IMR-90 (cell line): ENCODE data around the gene CD1C. TPM values are rescaled to one million over a fixed set of nuclear protein-coding genes. Genes with fewer than 3 reads are reported as not detected.

Source experiments
- ATAC-seq: fragments of 200-7000 bp; cut with Tn5 transposase; 2 replicates; pipeline ENCODE4 v1.9.1; 2020; ENCODE audit warnings: low read depth, mild to moderate bottlenecking, moderate library complexity
- BruUV-seq: library from RNA; stranded (reverse); fragments of 400-500 nt; replicated peaks from 2 replicates; lab custom pipeline; 2021; lab: Mats Ljungman, UMichigan
- CTCF ChIA-PET: fragments of 300-600 bp; formaldehyde crosslinking; extraction: SDS; loops from one replicate; lab custom pipeline; 2021; ENCODE audit warnings: antibody characterized with exemption; lab: Yijun Ruan, JAX
- POLR2A ChIA-PET: fragments of 300-600 bp; sonication (Branson Sonifier 250); formaldehyde crosslinking; loops from one replicate; lab custom pipeline; 2022; ENCODE audit warnings: antibody characterized with exemption; ENCODE audit not compliant: unreplicated experiment; lab: Charles Lee
- DNase-seq: peaks from one replicate; pipeline ENCODE4 v3.0.0; 2013
- H2AFZ ChIP-seq: replicated peaks from 2 replicates; pipeline ENCODE3; 2013; ENCODE audit warnings: low read length, mild to moderate bottlenecking; ENCODE audit not compliant: poor library complexity
- H2AK5ac ChIP-seq: 2 replicates; pipeline ENCODE4 v1.6.1; 2013; ENCODE audit warnings: low read depth, low read length, inconsistent platforms
- H2AK9ac ChIP-seq: replicated peaks from 2 replicates; pipeline ENCODE3; 2013; ENCODE audit warnings: mild to moderate bottlenecking, low read depth, low read length, moderate library complexity; ENCODE audit not compliant: poor library complexity
- H2BK120ac ChIP-seq: 2 replicates; pipeline ENCODE4 v1.6.1; 2013; ENCODE audit warnings: low read depth, low read length, inconsistent platforms
- H2BK15ac ChIP-seq: 3 replicates; pipeline ENCODE4 v1.6.1; 2013; ENCODE audit warnings: low read depth, low read length, inconsistent platforms
- H2BK20ac ChIP-seq: 2 replicates; pipeline ENCODE4 v1.6.1; 2013; ENCODE audit warnings: low read depth, mild to moderate bottlenecking, inconsistent platforms, low read length, moderate library complexity
- H2BK5ac ChIP-seq: 2 replicates; pipeline ENCODE4 v1.6.1; 2013; ENCODE audit warnings: mild to moderate bottlenecking, low read depth, low read length, inconsistent platforms; ENCODE audit not compliant: poor library complexity, severe bottlenecking
- H3K14ac ChIP-seq: replicated peaks from 2 replicates; pipeline ENCODE4 v1.6.1; 2013; ENCODE audit warnings: low read depth, low read length, inconsistent platforms
- H3K18ac ChIP-seq: 2 replicates; pipeline ENCODE4 v1.6.1; 2013; ENCODE audit warnings: low read depth, low read length, control low read depth
- H3K23ac ChIP-seq: 2 replicates; pipeline ENCODE4 v1.6.1; 2013; ENCODE audit warnings: low read depth, low read length, inconsistent platforms
- H3K27ac ChIP-seq: 2 replicates; pipeline ENCODE4 v1.5.1; 2013; ENCODE audit warnings: mild to moderate bottlenecking, control low read depth, low read length; ENCODE audit not compliant: insufficient read depth
- H3K27me3 ChIP-seq: 2 replicates; pipeline ENCODE4 v1.6.1; 2013; ENCODE audit warnings: low read length; ENCODE audit not compliant: control insufficient read depth, insufficient read depth
- H3K36me3 ChIP-seq: 2 replicates; pipeline ENCODE4 v1.6.1; 2013; ENCODE audit warnings: low read length, mixed read lengths; ENCODE audit not compliant: control insufficient read depth, insufficient read depth
- H3K4ac ChIP-seq: 2 replicates; pipeline ENCODE4 v1.6.1; 2013; ENCODE audit warnings: low read depth, low read length, inconsistent platforms
- H3K4me1 ChIP-seq: 2 replicates; pipeline ENCODE4 v1.6.1; 2013; ENCODE audit warnings: low read length, mixed read lengths; ENCODE audit not compliant: control insufficient read depth, insufficient read depth
- H3K4me2 ChIP-seq: 2 replicates; pipeline ENCODE4 v1.6.1; 2013; ENCODE audit warnings: low read depth, mild to moderate bottlenecking, control low read depth, low read length, moderate library complexity
- H3K4me3 ChIP-seq: 2 replicates; pipeline ENCODE4 v1.5.1; 2013; ENCODE audit warnings: low read depth, mild to moderate bottlenecking, control low read depth, low read length, moderate library complexity; ENCODE audit not compliant: insufficient read depth
- H3K56ac ChIP-seq: 2 replicates; pipeline ENCODE4 v1.6.1; 2013; ENCODE audit warnings: low read length, inconsistent platforms; ENCODE audit not compliant: insufficient read depth; ENCODE audit errors: extremely low read depth
- H3K79me1 ChIP-seq, 2 experiments: 2 replicates each; pipeline ENCODE4 v1.6.1; 2013; ENCODE audit warnings: low read length in 2 of 2, inconsistent platforms in 1 of 2, low read depth in 1 of 2
- H3K9ac ChIP-seq: 2 replicates; pipeline ENCODE4 v1.6.1; 2013; ENCODE audit warnings: low read depth, low read length, control low read depth
- H3K9me1 ChIP-seq: 2 replicates; pipeline ENCODE4 v1.6.1; 2013; ENCODE audit warnings: low read length, inconsistent platforms; ENCODE audit not compliant: insufficient read depth
- H3K9me3 ChIP-seq: 2 replicates; pipeline ENCODE4 v1.6.1; 2013; ENCODE audit warnings: low read length; ENCODE audit not compliant: control insufficient read depth, insufficient read depth
- H4K20me1 ChIP-seq: 2 replicates; pipeline ENCODE4 v1.6.1; 2013; ENCODE audit warnings: low read length, inconsistent platforms; ENCODE audit not compliant: insufficient read depth
- H4K5ac ChIP-seq: 2 replicates; pipeline ENCODE4 v1.6.1; 2013; ENCODE audit warnings: mild to moderate bottlenecking, low read depth, low read length, control low read depth
- H4K8ac ChIP-seq, 2 experiments: 2 replicates each; pipeline ENCODE4 v1.6.1; 2013; ENCODE audit warnings: low read depth in 2 of 2, low read length in 2 of 2, control low read depth in 1 of 2, inconsistent platforms in 1 of 2
- H4K91ac ChIP-seq: 2 replicates; pipeline ENCODE4 v1.6.1; 2013; ENCODE audit warnings: low read depth, low read length, inconsistent platforms; ENCODE audit not compliant: insufficient read depth
- BHLHE40 ChIP-seq: fragments of 150-350 bp; IDR thresholded peaks from 2 replicates; pipeline ENCODE4 v1.6.1; 2016; ENCODE audit warnings: mild to moderate bottlenecking, low read depth, low read length
- CEBPB ChIP-seq: IDR thresholded peaks from 2 replicates; pipeline ENCODE4 v1.6.1; 2012; ENCODE audit warnings: low read depth, low read length, improper control_type of control experiment
- CHD1 ChIP-seq: IDR thresholded peaks from 2 replicates; pipeline ENCODE4 v1.6.1; 2012; ENCODE audit warnings: low read depth, low read length, improper control_type of control experiment
- FOS ChIP-seq: fragments of 150-350 bp; IDR thresholded peaks from 2 replicates; pipeline ENCODE4 v1.6.1; 2016; ENCODE audit warnings: low read depth, low read length
- MAFK ChIP-seq: IDR thresholded peaks from 2 replicates; pipeline ENCODE4 v1.6.1; 2012; ENCODE audit warnings: low read depth, low read length, improper control_type of control experiment
- MAZ ChIP-seq: IDR thresholded peaks from 2 replicates; pipeline ENCODE4 v1.6.1; 2012; ENCODE audit warnings: low read depth, mild to moderate bottlenecking, low read length, improper control_type of control experiment, moderate library complexity, borderline replicate concordance
- NFE2L2 ChIP-seq: fragments of 150-350 bp; IDR thresholded peaks from 2 replicates; pipeline ENCODE4 v1.6.1; 2016; ENCODE audit warnings: low read depth, mild to moderate bottlenecking, low read length
- RAD21 ChIP-seq: IDR thresholded peaks from 2 replicates; pipeline ENCODE4 v1.6.1; 2012; ENCODE audit warnings: low read length, improper control_type of control experiment
- RCOR1 ChIP-seq: IDR thresholded peaks from 2 replicates; pipeline ENCODE4 v1.6.1; 2012; ENCODE audit warnings: mild to moderate bottlenecking, low read length, improper control_type of control experiment; ENCODE audit not compliant: insufficient replicate concordance
- RFX5 ChIP-seq: IDR thresholded peaks from 2 replicates; pipeline ENCODE4 v1.8.0; 2012; ENCODE audit warnings: low read depth, mild to moderate bottlenecking, low read length, moderate library complexity
- dilution Hi-C: fragments of 300-500 bp; cut with HindIII; formaldehyde crosslinking; loops from one replicate; pipeline ENCODE4 v1.14.3; 2018; ENCODE audit warnings: low sequenced_read_pairs; ENCODE audit not compliant: unreplicated experiment
- in situ Hi-C: fragments of 300-500 bp; cut with MboI; formaldehyde crosslinking; loops from 3 replicates; pipeline ENCODE4 v1.14.3; 2019; ENCODE audit warnings: low sequenced_read_pairs, inconsistent platforms, mixed read lengths
- intact Hi-C: fragments of 100-400 bp; cut with micrococcal nuclease; formaldehyde crosslinking; loops from 2 replicates; pipeline ENCODE4 v1.10.0; 2022
- polyA plus RNA-seq, 3 experiments: library from polyadenylated mRNA; depleted of rRNA; stranded (reverse); fragments of >200 nt; gene quantifications; 2 replicates each; pipeline ENCODE4 v1.2.3, GENCODE V29; 2012; ENCODE audit warnings: low replicate concordance in 1 of 3
- total RNA-seq: library from RNA; depleted of rRNA; stranded (reverse); fragments of >200 nt; gene quantifications from 2 replicates; pipeline ENCODE4 v1.2.3, GENCODE V29; 2012
- TF ChIP-seq, protein P1 (sequence below): conservative IDR thresholded peaks from 2 replicates; pipeline ENCODE4 v1.5.1; 2012; ENCODE audit warnings: mild to moderate bottlenecking, low read depth, low read length, improper control_type of control experiment
- TF ChIP-seq, protein P2 (sequence below): fragments of 150-350 bp; IDR thresholded peaks from 2 replicates; pipeline ENCODE4 v1.6.1; 2017; ENCODE audit warnings: mild to moderate bottlenecking, antibody characterized with exemption, low read length, low read depth
- TF ChIP-seq, protein P3 (sequence below): fragments of 150-350 bp; IDR thresholded peaks from 2 replicates; pipeline ENCODE4 v1.6.1; 2016; ENCODE audit warnings: low read depth, mild to moderate bottlenecking, low read length, moderate library complexity, borderline replicate concordance

Gene CD1C
- total and polyA plus RNA-seq, 2 of the 4 experiments (the other 2 are of a cell fraction), result not detected

DNA sequence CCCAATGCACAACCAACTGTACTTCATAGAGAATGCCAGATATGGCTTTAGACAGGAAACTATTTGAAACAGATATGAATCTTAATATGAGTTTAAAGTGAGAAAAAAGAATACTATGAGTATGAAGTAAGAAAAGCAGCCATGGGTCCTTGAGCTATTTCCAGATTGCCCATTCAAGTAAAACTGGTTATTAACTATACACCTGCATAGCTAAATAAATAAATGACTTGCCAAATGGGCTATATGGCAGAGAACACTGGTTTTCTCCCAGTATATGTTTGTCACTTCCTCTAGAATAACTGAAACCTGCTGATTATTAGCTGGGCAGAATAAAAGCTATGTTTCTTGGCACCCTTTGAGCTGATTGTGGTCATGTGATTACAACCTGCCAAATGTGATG, 17.0 kb upstream of the CD1C start:
- no peak overlapping the region for H3K23ac ChIP-seq
- H3K18ac ChIP-seq, result no peak overlapping the region
- no peak overlapping the region for H2BK15ac ChIP-seq
- TF ChIP-seq RAD21, result no peak
- TF ChIP-seq BHLHE40, result no peak
- TF ChIP-seq, protein P1, sequence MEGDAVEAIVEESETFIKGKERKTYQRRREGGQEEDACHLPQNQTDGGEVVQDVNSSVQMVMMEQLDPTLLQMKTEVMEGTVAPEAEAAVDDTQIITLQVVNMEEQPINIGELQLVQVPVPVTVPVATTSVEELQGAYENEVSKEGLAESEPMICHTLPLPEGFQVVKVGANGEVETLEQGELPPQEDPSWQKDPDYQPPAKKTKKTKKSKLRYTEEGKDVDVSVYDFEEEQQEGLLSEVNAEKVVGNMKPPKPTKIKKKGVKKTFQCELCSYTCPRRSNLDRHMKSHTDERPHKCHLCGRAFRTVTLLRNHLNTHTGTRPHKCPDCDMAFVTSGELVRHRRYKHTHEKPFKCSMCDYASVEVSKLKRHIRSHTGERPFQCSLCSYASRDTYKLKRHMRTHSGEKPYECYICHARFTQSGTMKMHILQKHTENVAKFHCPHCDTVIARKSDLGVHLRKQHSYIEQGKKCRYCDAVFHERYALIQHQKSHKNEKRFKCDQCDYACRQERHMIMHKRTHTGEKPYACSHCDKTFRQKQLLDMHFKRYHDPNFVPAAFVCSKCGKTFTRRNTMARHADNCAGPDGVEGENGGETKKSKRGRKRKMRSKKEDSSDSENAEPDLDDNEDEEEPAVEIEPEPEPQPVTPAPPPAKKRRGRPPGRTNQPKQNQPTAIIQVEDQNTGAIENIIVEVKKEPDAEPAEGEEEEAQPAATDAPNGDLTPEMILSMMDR, result no peak
- TF ChIP-seq RFX5, result no peak
- no peak for TF ChIP-seq RCOR1
- TF ChIP-seq FOS, result no peak
- no peak for TF ChIP-seq MAZ
- no peak for TF ChIP-seq CEBPB
- TF ChIP-seq MAFK, result no peak
- no peak for TF ChIP-seq NFE2L2
- TF ChIP-seq, protein P2, sequence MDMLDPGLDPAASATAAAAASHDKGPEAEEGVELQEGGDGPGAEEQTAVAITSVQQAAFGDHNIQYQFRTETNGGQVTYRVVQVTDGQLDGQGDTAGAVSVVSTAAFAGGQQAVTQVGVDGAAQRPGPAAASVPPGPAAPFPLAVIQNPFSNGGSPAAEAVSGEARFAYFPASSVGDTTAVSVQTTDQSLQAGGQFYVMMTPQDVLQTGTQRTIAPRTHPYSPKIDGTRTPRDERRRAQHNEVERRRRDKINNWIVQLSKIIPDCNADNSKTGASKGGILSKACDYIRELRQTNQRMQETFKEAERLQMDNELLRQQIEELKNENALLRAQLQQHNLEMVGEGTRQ, result no peak
- TF ChIP-seq, protein P3, sequence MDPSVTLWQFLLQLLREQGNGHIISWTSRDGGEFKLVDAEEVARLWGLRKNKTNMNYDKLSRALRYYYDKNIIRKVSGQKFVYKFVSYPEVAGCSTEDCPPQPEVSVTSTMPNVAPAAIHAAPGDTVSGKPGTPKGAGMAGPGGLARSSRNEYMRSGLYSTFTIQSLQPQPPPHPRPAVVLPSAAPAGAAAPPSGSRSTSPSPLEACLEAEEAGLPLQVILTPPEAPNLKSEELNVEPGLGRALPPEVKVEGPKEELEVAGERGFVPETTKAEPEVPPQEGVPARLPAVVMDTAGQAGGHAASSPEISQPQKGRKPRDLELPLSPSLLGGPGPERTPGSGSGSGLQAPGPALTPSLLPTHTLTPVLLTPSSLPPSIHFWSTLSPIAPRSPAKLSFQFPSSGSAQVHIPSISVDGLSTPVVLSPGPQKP, result no peak
- TF ChIP-seq CHD1, result no peak
- H2AK5ac ChIP-seq, result no peak overlapping the region
- dilution Hi-C loops (no loop called here), in situ Hi-C loops (no loop called here), intact Hi-C loops (no loop called here)
- H3K56ac ChIP-seq, result no peak overlapping the region
- H3K27me3 ChIP-seq, result no peaks in the 10 kb centered on the region
- no peaks in the 10 kb centered on the region for H3K4me1 ChIP-seq
- no peak overlapping the region for H2BK120ac ChIP-seq
- H3K36me3 ChIP-seq, result no peaks in the 10 kb centered on the region
- H3K4me3 ChIP-seq, result no peak overlapping the region
- no peak overlapping the region for H3K9ac ChIP-seq
- H3K27ac ChIP-seq, result no peak overlapping the region
- CTCF ChIA-PET, result no interaction called here
- no TSS peak for BruUV-seq
- no peak overlapping the region for H2BK5ac ChIP-seq
- no peak overlapping the region for H3K14ac ChIP-seq
- no peak overlapping the region for H2AK9ac ChIP-seq
- ATAC-seq, result no peak
- H2BK20ac ChIP-seq, result no peak overlapping the region
- no peak overlapping the region for H3K4ac ChIP-seq
- H3K79me1 ChIP-seq, result no peaks in the 10 kb centered on the region
- POLR2A ChIA-PET, result no interaction called here
- no peaks in the 10 kb centered on the region for H3K9me1 ChIP-seq
- H4K91ac ChIP-seq, result no peak overlapping the region
- H4K20me1 ChIP-seq, result no peaks in the 10 kb centered on the region
- no peak overlapping the region for H2AFZ ChIP-seq
- no peak overlapping the region for H3K4me2 ChIP-seq
- no peak overlapping the region for H4K8ac ChIP-seq
- DNase-seq, result no peak
- H3K9me3 ChIP-seq, result no peaks in the 10 kb centered on the region
- H4K5ac ChIP-seq, result no peak overlapping the region
